ENCODE data around the gene OTULIN.

DNA sequence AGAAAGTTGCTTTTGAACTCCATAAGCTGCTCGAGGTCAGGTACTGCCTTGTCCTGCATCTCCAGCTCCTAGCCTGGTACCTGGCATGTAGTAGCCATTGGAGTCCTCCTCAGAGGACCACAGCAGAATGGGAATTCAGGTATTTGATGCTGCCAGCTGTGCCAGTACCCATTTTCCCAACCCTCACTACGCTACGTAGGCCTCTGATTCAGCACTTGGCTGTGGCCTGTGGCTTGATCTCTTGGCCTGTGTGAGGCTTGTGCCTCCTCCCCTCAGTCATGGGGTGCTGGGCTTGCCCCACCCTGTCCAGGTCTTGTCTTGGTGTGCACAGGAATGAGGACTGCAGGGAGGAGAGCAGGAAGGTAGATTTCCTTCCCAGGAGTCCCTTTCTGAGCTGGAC is 11.8 kb downstream of the OTULIN start:
- no peak for TF ChIP-seq POLR2A (IDR thresholded peaks at IDR 0.05)
- TF ChIP-seq, protein P1, sequence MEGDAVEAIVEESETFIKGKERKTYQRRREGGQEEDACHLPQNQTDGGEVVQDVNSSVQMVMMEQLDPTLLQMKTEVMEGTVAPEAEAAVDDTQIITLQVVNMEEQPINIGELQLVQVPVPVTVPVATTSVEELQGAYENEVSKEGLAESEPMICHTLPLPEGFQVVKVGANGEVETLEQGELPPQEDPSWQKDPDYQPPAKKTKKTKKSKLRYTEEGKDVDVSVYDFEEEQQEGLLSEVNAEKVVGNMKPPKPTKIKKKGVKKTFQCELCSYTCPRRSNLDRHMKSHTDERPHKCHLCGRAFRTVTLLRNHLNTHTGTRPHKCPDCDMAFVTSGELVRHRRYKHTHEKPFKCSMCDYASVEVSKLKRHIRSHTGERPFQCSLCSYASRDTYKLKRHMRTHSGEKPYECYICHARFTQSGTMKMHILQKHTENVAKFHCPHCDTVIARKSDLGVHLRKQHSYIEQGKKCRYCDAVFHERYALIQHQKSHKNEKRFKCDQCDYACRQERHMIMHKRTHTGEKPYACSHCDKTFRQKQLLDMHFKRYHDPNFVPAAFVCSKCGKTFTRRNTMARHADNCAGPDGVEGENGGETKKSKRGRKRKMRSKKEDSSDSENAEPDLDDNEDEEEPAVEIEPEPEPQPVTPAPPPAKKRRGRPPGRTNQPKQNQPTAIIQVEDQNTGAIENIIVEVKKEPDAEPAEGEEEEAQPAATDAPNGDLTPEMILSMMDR (IDR thresholded peaks at IDR 0.05) = no peak
